SIG-M5 treated with dmso at 0.1 percent for 504 hours (cell line): ENCODE results near the gene TSPAN4.

ENCODE experiments used
- DNase-seq: peaks from one replicate; lab custom pipeline; 2025; ENCODE audit not compliant: unreplicated experiment; lab: John Stamatoyannopoulos, UW

The TSPAN4 gene

GRCh38 chr11:833114-833791 lies 9.4 kb upstream of the TSPAN4 start:
- DNase-seq = no peak

DNA sequence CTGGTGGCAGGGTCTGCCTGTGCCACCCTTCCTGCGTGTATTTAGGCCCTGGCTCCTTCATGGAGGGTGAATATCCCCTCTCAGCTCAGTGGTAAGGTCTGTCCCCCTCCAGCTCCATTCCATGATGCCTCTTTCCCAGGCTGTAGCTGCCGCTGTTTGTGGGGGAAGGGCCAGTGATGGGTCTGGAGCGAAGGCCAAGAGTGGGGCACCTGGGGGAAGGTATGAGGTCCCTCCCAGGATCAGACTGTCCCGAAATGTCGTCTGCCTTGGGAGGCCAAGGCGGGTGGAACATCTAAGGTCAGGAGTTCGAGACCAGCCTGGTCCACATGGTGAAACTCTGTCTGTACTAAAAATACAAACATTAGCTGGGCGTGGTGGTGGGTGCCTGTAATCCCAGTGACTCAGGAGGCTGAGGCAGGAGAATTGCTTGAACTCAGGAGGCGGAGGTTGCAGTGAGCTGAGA lies 8.8 kb upstream of the TSPAN4 start:
- DNase-seq = no peak

- DNase-seq = no peak
These were observed 8.0 kb upstream of the TSPAN4 start for GRCh38 chr11:834371-835316.

DNA sequence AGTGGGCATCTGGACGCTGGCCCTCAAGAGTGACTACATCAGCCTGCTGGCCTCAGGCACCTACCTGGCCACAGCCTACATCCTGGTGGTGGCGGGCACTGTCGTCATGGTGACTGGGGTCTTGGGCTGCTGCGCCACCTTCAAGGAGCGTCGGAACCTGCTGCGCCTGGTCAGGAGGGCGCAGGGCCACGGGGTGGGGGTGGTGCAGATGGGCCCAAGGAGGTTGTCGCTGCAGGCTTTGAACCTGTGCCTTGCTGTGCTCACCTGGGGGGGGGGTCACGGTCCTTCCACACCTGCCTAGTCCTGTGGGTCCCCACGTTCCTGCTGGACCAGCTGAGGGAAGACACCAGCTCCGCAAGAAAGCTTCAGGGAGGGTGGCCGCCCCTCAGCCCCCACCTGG lies 6.4 kb upstream of the TSPAN4 start:
- no peak for DNase-seq

DNA sequence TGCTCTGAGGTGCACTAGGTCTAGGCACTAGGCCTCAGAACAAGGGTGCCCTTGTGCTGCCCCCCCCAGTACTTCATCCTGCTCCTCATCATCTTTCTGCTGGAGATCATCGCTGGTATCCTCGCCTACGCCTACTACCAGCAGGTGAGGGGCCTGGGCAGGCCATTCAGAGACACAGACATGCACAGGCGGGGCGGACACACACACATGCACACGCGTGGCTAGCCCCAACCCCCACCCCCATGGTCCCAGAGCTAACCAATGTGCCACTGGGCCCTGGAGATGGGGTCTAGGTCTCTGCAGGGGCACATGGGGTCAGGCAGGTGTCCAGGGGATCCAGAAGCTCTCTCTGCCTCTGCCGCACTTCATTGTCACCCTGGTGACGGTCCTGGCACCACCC lies 6.0 kb upstream of the TSPAN4 start:
- DNase-seq = no peak

DNA sequence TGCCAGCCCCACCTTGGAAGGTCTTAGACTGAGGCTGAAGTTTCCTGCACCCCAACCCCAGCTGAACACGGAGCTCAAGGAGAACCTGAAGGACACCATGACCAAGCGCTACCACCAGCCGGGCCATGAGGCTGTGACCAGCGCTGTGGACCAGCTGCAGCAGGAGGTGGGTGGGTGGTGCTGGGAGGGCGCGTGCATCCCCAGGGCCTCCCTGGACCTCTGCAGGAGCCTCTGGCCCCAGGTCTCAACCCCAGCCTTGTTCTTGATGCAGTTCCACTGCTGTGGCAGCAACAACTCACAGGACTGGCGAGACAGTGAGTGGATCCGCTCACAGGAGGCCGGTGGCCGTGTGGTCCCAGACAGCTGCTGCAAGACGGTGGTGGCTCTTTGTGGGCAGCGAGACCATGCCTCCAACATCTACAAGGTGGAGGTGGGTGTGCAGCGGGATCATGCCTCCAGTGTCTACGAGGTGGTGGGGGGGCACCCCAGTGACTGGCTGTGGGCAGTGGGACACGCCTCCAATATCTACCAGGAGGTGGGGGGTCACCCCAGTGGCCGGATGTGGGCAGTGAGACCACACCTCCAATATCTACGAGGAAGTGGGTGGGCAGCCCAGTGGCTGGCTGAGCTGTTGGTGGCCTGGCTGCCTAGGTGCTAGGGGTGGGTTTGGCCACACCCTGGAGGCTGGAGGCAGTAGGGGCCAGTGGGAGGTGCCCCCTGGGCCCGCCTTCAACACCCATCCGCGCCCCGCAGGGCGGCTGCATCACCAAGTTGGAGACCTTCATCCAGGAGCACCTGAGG lies 5.3 kb upstream of the TSPAN4 start:
- DNase-seq = no peak

DNA sequence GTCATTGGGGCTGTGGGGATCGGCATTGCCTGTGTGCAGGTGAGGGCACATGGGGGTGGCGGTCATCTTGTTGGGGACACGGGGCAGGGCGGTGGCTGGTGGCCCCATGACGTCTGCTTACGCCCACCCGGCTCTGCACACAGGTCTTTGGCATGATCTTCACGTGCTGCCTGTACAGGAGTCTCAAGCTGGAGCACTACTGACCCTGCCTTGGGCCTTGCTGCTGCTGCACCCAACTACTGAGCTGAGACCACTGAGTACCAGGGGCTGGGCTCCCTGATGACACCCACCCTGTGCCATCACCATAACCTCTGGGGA lies 4.7 kb upstream of the TSPAN4 start:
- DNase-seq = no peak

- DNase-seq = no peak
These were observed 4.0 kb upstream of the TSPAN4 start for GRCh38 chr11:838441-839279.

DNA sequence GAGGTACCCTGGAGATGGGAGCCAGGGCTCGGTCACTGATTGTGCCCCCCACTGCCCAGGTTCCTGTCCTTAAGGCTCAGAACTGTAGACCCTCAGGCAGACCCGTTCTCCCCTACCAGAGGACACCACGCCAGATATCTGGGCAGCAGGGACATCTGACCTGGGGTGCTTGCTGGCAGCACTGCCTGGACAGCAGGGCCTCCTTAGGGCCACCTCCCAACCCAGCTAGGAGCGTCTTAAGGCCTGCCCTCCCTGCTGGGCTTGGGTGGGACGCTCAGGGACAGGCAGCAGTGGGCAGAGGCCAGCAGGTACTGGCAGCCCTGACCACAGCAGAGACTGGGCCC lies 3.4 kb upstream of the TSPAN4 start:
- no peak for DNase-seq

- DNase-seq = no peak
These were observed 2.6 kb upstream of the TSPAN4 start for GRCh38 chr11:839875-840617.

DNA sequence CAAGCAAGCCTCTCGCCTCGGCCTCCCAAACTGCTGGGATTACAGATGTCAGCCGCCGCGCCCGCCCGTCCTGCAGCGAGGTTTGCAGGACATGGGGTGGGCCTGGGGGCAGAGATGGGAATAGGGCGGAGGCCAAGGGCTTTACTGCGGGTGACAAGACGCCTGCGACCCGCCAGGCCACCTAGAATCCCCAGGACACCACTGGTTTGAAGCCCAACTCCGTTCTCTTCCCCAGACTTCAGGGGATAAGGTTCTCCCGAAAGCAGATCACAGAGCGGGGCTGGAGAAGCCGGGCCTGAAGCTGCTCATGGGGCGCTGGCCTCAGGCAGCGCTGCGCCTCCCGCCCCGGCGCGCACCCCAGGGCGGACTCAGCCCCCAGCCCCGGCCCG lies 677 bp upstream of the TSPAN4 start:
- DNase-seq = no peak

GRCh38 chr11:843086-843734 lies 558 bp downstream of the TSPAN4 start:
- no peak for DNase-seq

- no peak for DNase-seq
These were observed 1.4 kb downstream of the TSPAN4 start for GRCh38 chr11:843818-844692.

- DNase-seq = no peak
These were observed 2.3 kb downstream of the TSPAN4 start for GRCh38 chr11:844693-845644.

DNA sequence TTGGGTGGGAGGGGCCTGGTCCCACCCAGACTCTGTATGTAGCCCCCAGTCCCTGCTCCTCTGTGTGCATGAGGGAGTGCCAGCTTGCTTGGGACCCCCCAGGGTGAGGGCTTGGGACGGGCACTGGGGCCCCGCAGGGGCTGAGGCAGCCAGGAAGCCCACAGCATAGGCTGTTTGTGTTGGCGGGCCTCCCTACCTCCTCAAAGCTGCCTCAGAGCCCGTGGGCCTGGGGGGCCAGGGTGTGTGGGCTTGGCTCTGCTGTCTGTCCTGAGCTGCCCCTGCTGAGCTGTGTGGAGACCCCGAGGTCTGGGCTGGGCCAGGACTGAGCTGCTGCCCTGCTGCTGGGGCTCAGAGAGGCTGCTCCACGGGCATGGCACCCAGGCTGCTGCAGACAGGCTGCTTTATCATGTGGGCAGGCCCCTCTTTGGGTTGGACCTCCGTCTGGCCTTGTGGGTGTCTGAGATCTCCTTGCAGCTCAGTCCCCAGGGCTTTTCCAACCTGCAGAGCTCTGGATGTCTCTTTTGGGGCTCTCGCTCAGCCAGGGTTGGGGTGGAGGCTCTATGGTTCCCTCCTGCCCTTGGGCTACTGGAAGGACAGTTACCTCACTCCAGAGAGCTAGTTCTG lies 3.3 kb downstream of the TSPAN4 start:
- DNase-seq = no peak

- no peak for DNase-seq
These were observed 3.9 kb downstream of the TSPAN4 start for GRCh38 chr11:846496-847098.

GRCh38 chr11:847876-848275 lies 5.2 kb downstream of the TSPAN4 start:
- no peak for DNase-seq
